GM21825 (cell line): ENCODE measurements around the gene QPCTL.
"Not testable (repeated sequence)": the region's sequence is repeated elsewhere in the genome, so short reads cannot be mapped to it uniquely, and the experiment has no call there.

ENCODE experiments used
- ATAC-seq: cut with Tn5 transposase; IDR thresholded peaks from one replicate; pipeline ENCODE4 v1.9.1; 2021; ENCODE audit warnings: mild to moderate bottlenecking, moderate library complexity; ENCODE audit not compliant: unreplicated experiment

QPCTL gene

DNA sequence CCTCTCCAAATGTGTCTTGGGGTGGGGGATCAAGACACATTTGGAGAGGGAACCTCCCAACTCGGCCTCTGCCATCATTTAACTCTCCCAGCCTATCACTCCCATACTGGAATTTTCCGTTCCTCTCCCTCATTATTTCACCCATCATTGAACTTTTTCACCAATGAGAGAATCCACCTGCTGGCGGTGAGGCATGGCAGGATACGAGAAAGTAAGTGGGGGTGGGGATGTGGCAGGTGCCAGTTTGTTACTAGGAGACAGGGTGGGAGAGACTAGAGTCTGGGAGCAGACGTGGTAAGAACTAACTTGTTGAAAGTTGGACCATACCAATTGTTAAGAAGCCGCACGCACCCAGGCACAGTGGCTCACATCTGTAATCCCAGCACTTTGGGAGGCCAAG is 17.5 kb upstream of the QPCTL start:
- no peak for ATAC-seq

- peak; percentile 18 for ATAC-seq
Observed at GRCh38 chr19:45676851-45677263, 15.6 kb upstream of the QPCTL start.

GRCh38 chr19:45677351-45678230 is 14.9 kb upstream of the QPCTL start:
- peak; percentile 40 for ATAC-seq

DNA sequence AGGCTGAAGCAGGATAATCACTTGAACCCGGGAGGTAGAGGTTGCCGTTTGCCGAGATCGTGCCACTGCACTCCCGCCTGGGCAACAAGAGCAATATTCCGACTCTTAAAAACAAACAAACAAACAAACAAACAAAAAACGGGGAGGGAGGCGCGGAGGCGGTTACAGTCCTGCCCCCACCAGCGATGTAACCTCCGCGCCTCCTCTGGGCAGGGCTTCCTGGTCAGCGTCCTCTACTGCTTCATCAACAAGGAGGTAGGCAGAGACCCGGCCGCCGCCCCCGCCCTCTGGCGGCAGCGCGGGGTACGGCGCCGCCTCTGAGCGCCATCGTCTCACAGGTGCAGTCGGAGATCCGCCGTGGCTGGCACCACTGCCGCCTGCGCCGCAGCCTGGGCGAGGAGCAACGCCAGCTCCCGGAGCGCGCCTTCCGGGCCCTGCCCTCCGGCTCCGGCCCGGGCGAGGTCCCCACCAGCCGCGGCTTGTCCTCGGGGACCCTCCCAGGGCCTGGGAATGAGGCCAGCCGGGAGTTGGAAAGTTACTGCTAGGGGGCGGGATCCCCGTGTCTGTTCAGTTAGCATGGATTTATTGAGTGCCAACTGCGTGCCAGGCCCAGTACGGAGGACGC is 11.0 kb upstream of the QPCTL start:
- ATAC-seq: peak; percentile 72

- ATAC-seq: no peak
Observed at GRCh38 chr19:45682117-45682516, 10.3 kb upstream of the QPCTL start.

DNA sequence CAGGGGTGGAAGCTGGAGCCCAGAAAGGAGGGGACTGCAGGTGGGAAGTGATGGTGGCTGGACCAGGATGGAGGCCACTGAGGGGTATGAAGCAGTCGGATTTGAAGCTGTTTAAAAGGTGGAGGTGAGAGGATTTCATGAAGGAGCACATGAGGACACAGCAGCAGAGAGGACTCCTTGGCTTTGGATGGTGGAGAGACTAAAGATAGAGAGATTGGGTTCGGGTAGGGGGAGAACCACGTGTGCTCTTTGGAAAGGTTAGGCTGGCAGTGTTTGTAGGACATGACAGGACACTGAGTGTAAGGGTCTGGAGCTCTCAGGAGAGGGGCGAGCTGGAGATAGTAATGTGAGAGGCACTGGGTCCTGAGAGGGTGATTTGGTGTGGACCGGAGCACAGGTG is 9.6 kb upstream of the QPCTL start:
- no peak for ATAC-seq

DNA sequence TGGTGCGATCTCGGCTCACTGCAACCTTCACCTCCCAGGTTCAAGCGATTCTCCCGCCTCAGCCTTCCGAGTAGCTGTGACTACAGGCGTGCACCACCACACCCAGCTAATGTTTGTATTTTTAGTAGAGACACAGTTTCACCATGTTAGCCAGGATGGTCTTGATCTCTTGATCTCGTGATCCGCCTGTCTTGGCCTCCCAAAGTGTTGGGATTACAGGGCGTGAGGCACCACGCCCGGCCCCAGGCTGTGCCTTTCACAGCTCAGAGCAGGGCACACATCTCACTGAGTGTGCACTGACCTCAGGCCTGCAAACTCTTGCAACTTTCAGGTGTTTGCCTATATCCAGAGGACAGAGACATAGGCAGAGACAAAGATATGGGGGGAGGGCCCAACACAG is 7.4 kb upstream of the QPCTL start:
- ATAC-seq: not testable (repeated sequence)

- ATAC-seq: no peak
Observed at GRCh38 chr19:45687599-45687998, 4.9 kb upstream of the QPCTL start.

DNA sequence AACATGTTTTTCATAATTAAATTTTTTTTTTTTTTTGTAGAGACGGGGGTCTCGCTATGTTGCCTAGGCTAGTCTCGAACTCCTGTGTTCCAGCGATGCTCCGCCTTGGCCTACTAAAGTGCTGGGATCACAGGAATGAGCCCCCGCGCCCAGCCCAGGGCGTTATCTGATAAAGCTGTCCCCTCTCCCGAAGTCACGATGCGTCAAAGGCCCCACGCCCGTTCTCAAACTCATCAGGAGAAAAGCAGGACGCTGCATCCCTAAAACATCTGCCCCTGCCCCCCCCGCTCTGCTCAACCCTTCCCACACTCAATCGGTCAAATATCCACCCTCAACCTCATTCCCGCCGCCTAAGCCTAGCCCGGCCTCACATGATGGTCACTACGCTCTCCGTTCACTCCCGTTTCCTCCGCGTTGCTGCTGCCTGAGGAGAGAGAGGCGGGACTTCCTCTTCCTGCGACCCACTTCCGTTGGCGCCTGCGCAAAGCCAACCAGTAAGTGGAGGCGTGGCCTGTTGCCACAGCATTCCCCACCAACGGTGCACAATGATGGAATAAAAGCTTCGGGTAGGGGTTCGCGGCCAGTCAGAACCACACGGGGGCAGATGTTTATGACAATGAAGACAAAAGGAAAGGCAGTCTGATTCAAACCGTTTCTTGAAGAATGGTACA is 815 bp upstream of the QPCTL start, which contains the start of gene SNRPD2:
Gene SNRPD2 (minus strand): TSS at position 438 of the 671 bp plus-strand sequence. CDS start 65 bp downstream, at position 373.
- ATAC-seq: peak; percentile 48

DNA sequence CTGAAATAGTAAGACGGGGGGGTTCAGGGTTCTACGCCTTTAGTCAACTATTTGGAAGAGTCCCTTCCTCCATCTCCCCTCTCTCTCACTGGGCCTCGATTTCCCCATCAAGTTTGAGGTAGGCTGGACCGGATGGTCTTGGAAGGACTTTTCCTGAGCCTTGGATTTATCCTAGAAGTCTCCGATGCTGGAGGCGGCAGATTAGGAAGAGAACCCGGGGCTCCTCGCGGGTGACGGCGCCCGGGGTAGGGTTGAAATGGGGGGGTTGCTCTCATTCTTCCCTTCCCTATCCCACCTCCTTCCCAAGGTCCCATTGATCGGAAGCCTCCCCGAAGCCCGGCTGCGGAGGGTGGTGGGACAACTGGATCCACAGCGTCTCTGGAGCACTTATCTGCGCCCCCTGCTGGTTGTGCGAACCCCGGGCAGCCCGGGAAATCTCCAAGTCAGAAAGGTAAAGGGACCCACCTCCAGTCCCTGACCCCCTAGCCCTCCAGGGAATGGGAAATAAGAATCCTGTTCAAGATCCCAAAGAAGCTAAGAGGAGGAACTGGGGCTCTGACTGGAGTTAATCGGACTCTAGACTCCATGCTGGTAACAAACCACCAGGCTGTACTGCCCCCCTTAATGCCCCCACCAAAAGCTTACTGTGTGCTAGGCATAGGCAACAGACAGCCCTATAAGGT is 781 bp downstream of the QPCTL start:
- no peak for ATAC-seq

GRCh38 chr19:45701676-45702075 is 9.2 kb downstream of the QPCTL start:
- no peak for ATAC-seq

GRCh38 chr19:45705115-45705514 is 12.6 kb downstream of the QPCTL start:
- ATAC-seq: no peak

- ATAC-seq: no peak
Observed at GRCh38 chr19:45705710-45706415, 13.4 kb downstream of the QPCTL start.

DNA sequence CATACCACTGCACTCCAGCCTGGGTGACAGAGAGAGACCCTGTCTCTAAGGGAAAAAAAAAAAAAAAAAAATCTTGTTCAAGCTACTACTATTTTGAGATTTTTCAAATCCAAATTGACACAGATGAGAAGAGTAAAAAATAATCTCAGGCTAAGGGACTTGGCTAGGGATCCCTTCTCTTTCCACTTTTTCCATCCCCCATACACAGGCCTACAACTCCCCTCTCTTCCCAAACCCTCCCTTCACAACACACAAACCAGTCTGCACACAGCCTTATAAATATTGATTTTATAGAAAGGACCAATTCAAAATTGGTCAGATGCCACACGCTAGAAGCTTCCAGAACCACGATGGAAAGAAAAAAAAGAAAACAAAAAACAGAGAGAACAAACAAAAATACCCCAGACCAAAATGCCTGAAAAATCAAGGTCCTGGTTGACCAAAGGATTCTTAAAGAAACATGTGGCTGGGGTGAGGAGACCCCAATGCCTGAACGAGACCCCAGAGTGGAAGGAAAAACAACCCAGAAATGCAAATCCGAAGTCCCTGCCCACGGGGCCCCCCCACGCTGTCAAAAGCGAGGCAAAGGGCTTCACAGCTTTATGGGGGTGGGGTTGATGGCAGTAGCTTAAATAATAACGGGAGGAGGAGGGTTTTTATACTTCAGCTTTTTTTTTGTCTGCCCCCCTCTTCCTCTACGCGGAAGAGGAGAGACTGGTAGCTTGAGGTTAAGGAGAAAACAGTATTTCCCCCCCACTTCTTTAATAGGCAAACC is 18.1 kb downstream of the QPCTL start:
- no peak for ATAC-seq

- no peak for ATAC-seq
Observed at GRCh38 chr19:45711851-45712698, 19.6 kb downstream of the QPCTL start.

- ATAC-seq: no peak
Observed at GRCh38 chr19:45712699-45713067, 20.2 kb downstream of the QPCTL start.

DNA sequence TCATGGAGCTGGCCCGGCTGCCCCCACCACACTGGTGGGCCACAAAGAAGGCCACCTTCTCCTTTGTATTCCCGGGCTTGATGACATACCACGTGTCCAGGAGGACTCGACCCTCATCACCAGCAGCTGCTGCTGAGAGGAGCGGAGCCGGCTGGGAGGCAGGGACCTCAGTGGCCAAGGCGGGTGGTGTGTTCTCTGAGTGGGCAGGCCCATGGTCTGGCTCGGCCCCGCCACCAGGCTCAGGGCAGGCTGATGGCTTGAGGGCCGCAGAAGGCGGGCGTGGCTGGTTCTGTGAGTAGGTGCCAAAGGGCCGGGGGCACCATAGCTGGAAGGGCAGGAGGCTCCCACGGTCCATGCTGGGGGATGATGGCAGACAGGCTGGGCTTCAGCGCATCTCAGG is 20.7 kb downstream of the QPCTL start:
- no peak for ATAC-seq

GRCh38 chr19:45715139-45715538 is 22.7 kb downstream of the QPCTL start:
- no peak for ATAC-seq
